AG04449 (cell line): Measurements from ENCODE around the gene ENDOU.

Experiments
- CTCF ChIA-PET: fragments of 350-600 bp; formaldehyde crosslinking; extraction: SDS; loops from one replicate; lab custom pipeline; 2021; ENCODE audit warnings: antibody characterized with exemption; lab: Yijun Ruan, JAX
- POLR2A ChIA-PET: fragments of 400-600, 350-600 bp; formaldehyde crosslinking; extraction: SDS; loops from one replicate; lab custom pipeline; 2020; ENCODE audit warnings: antibody characterized with exemption, inconsistent platforms; lab: Yijun Ruan, JAX
- DNase-seq: peaks from one replicate; pipeline ENCODE4 v3.0.0-alpha.2; 2010; ENCODE audit warnings: low read depth, low spot score
- H3K4me3 ChIP-seq: 2 replicates; pipeline ENCODE4 v1.5.1; 2011; ENCODE audit warnings: low read depth, mild to moderate bottlenecking, control low read depth, low read length
- CTCF ChIP-seq: IDR thresholded peaks from one replicate; pipeline ENCODE4 v1.5.1; 2011; ENCODE audit warnings: mild to moderate bottlenecking, moderate library complexity, low read length, control low read depth, inconsistent platforms; ENCODE audit not compliant: insufficient read depth; ENCODE audit errors: missing control alignments

The ENDOU gene

DNA sequence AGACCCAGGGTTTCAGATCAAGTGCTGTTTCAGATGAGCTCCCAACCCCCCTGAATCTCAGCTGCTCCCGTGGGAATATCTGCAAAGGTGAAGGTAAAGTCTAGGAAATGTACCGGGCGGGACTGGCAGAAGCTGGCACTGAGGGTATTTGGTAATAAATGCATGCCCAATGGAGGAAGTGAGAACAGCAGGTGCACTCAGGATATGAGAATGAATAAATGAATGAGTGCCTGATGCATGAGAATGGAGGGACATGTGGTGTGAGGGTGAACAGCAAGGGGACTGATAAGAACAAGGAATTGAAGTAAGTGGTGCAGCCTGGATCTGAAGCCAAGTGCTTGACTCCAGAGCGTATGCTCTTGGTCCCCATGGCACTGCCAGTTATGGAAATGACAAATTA, 21.8 kb upstream of the ENDOU start:
- TF ChIP-seq CTCF: no peak
- H3K4me3 ChIP-seq: no peak overlapping the region
- CTCF ChIA-PET: interaction anchor here (0.9 to 10.3 kb wide), 4 partner anchors 10 to 92 kb away, joined by 4 to 349 read pairs (median 8); partner anchors contain the start of gene RAPGEF3
- POLR2A ChIA-PET: no interaction called here
- DNase-seq: no peak

DNA sequence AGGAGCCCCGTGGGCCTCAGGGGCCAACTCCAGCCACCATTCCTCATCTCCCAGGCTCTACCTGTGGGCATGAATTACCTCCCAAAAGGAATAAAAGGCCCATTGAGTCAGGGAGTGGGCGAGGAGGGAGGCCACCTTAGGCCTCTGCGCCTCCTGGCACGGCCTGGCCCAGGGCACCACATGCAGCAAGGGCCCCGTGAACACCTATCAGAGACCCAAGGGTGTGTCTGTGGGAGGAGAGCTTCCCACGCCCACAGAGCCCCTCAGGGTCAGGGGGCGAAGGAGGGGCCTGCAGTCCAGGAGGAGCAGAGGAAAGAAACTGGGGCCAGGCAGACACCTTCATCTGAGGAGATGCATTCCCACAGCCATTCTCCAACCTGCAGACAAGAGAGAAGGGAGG, 21.2 kb upstream of the ENDOU start:
- H3K4me3 ChIP-seq: no peak overlapping the region
- DNase-seq: no peak
- CTCF ChIA-PET: interaction anchor here (0.9 to 11.9 kb wide), 4 partner anchors 10 to 92 kb away, joined by 4 to 349 read pairs (median 156); partner anchors contain the start of genes ENDOU and RAPGEF3
- no peak for TF ChIP-seq CTCF
- POLR2A ChIA-PET: no interaction called here

- TF ChIP-seq CTCF: no peak
- DNase-seq: no peak
- CTCF ChIA-PET: interaction anchor here (1.8 to 11.9 kb wide), 3 partner anchors 11 to 31 kb away, joined by 5 to 349 read pairs (median 308); partner anchors contain the start of genes ENDOU and RAPGEF3
- H3K4me3 ChIP-seq: no peak overlapping the region
- POLR2A ChIA-PET: no interaction called here
Measured at GRCh38 chr12:47746073-47746472, 20.8 kb upstream of the ENDOU start.

DNA sequence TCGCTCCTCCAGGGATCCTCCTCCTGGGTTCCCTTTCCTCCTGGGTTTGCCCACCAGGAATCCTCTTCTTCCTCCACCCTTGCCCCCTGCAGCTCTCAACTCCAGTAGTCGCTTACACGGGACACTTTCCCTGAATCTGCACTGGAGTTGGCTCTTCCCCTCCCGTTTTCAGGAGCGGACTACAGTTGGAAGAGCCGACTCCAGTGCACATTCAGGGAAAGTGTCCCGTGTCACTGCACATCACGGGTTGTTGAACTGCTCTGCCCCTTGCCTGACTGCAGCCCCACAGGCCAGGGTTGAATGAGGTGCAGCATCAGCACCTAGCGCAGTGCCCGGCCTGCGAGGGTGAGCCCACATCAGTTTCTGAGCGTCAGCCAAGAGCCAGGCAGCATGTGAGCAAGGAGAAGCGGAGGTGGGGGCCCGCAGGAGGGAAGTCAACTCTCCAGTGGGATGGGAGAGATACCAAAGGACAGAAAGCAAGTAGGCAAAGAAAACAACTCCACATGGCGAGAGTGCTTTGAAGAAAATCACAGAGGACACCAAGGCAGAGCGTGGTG, 20.3 kb upstream of the ENDOU start:
- TF ChIP-seq CTCF: no peak
- no peak for DNase-seq
- CTCF ChIA-PET: interaction anchor here (1.3 to 36.9 kb wide), 7 partner anchors 9 to 94 kb away, joined by 3 to 1419 read pairs (median 308); partner anchors contain the start of genes ENDOU, RAPGEF3 and SLC48A1
- no peak overlapping the region for H3K4me3 ChIP-seq
- POLR2A ChIA-PET: no interaction called here

- no peak overlapping the region for H3K4me3 ChIP-seq
- no peak for DNase-seq
- TF ChIP-seq CTCF: no peak
- ChIA-PET CTCF (interaction anchor here (0.9 to 36.9 kb wide), 8 partner anchors 9 to 210 kb away, joined by 3 to 1419 read pairs (median 230); partner anchors contain the start of genes ENDOU, RAPGEF3 and SLC48A1), POLR2A (no interaction called here)
Measured at GRCh38 chr12:47744778-47745436, 19.6 kb upstream of the ENDOU start.

GRCh38 chr12:47744005-47744651, 18.8 kb upstream of the ENDOU start:
- DNase-seq: no peak
- POLR2A ChIA-PET: no interaction called here
- no peak overlapping the region for H3K4me3 ChIP-seq
- CTCF ChIA-PET: interaction anchor here (0.7 to 36.9 kb wide), 11 partner anchors 8 to 211 kb away, joined by 3 to 1419 read pairs (median 34); partner anchors contain the start of genes ENDOU, RAPGEF3 and SLC48A1
- TF ChIP-seq CTCF: peak; percentile 27
